ENCODE data around the gene PLEKHG5.
"Not testable (repeated sequence)": the region's sequence is repeated elsewhere in the genome, so short reads cannot be mapped to it uniquely, and the experiment has no call there.

PLEKHG5 gene

DNA sequence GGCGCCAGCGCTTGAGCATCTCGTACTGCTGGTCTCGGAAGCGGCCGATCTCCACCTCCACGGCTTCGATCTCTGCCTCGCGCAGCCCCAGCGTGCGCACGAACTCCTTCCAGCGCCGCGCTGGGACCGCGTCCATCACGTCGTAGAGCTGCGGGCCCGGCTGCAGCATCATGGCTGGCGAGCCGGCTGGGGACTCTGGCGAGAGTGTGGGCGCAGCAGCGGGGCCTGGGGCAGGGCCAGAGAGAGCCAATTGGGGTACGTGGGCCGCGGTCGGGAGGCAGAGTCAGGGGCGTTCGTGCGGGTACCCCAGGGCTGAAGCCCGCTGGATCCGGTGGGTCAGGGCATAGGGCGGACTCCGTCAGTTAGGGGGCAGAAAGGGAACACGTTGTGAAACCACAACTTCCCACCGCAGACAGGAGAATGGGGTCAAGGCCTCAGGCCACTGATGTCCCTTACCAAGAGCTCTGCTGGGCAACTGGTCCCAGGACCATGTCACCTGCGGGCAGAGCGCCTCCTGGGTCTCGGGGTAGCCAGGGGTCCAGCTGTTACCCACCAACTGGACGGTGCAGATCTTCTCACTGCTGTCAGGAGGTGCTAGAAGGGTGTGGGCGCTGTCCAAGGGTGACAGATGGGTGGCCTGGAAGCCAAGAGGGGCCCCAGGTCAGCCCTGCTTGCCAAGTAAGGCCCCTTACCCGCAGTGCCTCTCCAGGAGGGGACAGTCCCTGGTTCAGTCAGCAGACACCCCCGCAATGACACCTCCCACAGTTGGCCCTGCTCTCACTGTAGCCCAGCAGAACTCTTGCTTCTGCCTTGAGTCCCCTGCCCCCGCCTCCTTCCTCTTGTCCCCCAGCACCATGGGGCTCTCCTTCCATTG, 29.7 kb downstream of the PLEKHG5 start:
- DNase-seq, result no peak

DNA sequence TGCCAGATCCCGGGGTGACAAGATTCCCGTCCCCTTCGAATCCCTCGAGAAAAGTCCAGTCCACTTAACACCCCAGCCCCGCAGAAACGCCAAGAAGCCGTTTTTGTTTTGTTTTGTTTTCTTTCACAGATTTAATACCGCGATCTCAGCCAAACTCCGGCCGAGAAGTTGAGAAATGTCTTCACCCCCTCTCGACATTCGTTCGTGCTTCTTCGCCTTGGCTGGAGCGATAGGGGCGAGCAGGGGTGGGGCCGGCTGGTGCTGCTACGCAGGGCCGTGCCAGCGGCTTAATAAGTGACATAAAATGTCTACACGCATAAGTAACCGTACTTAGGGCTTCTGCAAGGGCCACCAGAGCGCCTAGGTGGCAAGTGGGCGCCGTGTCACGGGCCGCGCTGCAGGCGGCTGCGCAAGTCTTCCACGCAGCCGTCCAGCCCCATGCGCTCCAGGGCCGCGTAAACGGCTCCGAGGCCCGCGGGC, 30.4 kb downstream of the PLEKHG5 start:
- no peak for DNase-seq

DNA sequence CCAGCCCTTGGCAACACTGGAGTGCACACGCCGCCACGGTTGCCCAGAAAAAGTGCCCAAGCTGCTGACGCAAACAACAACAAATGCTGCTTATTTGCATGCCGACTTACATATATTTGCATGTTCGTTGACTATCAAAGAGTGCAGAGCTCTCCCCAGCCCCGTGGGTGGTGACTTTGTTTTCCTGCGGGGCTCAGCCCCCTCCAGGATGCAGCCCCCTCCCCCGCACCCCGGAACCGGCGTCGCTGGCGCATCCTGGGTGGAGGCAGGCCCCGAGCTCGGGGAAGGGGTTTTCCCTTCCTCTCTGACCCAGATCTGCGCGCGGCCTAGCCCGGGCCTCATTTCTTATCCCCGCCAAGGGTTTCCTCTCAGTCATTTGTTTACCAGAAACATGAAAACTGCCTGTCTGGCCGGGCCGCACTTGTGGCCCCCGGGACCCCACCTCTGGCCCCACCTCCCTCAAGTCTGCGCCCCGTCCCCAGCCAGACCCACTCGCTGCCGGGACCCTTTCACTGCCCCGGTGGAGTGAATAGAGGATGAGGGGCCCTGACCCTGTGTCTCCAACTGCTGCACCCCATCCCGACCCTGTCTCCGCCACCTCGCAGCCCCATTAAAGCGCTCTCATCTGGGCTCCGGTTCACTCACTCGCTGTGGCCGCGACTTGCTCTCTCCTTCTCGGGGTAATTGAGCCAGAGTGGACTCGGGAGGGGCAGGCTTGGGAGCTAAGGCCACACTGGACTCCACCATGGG, 31.0 kb downstream of the PLEKHG5 start:
- DNase-seq, result no peak

DNA sequence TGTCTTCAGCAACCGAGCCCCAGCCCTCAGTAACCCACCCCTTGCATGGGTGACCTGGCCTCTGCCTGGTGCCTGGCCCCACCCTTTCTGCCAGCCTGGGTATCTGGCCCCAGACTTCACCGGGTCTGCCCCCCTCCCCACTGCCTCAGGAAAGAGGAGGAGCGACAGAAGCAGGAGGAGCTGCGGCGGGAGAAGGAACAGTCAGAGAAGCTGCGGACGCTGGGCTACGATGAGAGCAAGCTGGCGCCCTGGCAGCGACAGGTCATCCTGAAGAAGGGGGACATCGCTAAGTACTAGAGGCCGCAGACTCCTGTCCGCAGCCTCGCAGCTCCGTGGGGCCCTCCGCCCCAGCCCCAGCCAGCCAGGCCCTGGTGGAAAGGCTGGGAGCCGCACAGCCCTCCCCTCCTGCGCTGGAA, 31.6 kb downstream of the PLEKHG5 start:
- no peak for DNase-seq

DNA sequence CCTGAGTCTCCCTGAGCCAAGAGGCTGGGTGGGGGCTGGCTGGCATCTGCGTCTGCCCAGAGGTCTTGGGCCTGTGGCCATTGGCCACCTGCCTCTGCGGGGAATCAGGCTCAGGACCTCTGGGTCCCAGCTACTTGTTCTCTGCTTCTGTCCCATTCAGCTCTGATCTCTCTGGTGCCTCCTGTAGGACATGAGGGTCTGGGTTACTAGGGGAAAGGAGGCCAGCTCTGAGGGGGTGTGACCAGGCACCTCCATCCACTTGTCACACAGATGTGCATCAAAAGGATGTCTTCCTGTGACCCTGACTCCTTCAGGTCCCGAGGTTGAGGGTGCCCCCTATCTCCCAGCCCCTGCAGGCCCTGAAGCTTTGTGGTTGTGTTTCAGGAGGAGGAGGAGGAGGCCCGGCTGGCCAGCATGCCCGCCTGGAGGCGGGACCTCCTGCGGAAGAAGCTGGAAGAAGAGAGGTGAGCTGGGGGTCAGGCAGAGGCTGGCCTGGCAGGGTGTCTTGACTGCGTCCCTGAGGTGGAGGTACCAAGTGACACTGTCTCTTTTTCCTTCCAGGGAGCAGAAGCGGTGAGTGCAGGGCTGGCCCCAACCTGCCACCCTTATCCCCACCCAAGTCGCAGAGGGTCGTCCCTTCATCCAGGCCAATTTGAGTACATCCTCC, 34.5 kb downstream of the PLEKHG5 start:
- DNase-seq, result no peak

DNA sequence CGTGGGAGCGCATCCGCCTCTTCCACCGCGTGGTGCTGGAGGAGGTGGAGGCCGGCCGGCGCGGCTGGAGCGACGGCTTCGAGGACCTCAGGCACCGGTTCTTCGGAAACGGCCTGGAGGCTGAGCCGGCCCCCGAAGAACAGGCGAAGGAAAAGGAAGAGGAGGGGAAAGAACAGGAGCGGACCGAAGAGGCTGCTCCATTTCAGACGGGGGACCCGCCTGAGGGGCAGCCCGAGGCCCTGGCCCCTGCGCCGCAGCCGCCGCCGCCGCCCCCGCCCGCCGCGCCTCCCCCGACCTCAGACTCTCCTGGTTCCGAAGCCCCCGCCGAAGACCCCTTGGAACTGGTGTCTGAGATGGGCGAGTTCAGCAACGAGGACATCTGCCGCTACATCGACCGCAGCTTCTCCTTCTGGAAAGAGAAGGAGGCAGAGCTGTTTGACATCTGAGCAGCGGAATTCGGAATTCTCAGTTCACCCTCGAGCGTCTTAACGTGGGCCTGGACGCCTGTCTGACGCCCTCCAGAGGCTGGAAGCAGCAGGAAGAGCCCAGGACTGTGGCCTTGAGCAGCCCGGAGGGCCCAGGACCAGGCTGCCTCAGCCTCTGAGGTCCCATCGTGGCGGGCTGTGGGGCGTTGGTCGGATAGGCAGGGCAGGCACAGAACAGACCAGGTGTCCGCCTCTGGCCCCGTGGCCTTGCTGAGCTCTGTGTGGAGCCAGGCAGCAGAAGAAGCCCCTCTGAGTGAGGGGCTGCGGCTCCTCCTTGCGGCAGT, 35.5 kb downstream of the PLEKHG5 start:
- DNase-seq, result not testable (repeated sequence)

DNA sequence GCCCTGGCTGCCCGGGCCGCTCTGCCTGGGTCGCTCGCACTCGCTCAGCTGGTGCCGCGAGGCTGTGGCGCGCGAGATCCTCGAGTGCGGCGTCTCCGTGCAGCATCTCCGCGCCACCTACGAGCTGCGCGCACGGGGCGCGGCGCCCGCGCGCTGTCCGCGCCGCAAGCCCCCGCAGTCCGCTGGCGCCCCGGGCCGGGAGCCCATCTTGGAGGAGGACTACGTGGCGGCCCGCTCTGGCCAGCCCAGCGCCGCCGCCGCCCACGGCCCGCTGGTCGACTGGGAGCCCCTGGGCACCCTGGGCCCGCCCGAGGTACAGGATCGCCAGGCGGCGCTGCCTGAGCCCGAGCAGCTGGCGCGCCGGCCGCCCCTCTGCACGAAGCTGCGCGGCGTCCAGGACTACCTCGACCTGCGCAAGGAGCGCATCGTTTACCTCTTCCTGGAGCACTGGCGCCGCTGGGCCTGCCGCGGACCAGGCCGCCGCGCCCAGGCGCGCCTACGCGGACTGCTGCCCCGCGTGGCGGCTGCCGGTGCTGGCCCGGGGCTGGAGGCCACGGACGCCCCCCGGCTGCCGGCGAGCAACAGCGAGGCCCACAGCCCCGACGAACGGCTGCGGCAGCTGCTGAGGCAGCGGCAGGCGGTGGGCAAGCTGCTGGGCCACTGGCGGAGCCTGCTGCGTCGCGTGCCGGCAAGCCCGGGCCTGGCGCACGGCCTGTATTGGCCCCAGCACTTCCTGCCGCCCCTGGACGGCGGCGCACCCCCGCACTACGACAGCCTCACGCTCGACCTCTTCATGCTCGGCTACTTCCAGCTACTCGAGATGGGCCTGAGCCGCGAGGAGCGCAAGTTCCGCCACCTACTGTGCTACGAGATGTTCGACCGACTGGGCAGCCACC, 36.4 kb downstream of the PLEKHG5 start:
- DNase-seq, result no peak

DNA sequence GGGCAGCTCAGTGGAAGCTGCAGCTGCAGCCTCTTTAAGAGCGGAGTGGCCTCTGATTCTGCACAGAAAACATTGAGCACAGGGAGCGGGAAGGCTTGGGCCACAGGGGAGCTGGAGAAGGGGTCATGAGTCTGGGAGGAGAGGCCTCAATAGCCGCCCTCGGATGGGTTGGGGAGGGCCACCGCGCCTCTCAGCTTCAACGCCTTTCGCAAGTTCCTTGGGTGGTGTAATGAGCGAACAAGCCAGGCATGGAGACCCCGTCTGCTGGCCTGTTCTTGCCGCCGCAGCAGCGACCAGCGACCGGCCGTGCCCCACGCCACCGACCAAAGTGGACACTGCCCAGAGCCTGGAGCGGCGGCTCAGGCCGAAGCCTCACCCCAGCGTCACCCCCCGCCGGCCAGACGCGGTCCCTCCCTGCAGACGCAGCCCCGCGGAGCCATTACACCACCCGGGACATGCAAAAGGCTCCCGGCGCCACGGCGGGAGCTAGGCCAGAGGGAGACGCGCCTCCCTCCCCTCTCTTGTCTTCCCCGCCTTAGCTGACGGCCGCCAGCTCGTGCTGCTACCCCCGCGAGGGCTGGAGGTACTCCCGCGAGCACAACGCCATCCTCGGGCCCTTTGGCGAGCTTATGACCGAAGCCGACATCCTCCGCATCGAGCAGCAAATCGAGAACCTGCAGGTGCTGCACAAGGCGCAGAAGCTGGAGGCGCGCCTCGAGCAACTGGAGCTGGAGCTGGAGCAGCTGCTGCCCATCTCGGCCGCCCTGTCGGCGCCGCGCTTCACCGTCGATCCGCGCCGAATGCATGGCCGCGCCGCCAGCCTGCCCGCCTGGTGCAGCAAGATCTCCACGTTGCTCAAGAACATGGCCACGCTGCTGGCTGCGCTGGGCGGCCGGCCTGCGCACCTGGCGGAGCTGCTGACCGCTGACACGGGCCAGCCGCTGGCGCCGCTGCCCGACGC, 37.3 kb downstream of the PLEKHG5 start:
- DNase-seq, result not testable (repeated sequence)

DNA sequence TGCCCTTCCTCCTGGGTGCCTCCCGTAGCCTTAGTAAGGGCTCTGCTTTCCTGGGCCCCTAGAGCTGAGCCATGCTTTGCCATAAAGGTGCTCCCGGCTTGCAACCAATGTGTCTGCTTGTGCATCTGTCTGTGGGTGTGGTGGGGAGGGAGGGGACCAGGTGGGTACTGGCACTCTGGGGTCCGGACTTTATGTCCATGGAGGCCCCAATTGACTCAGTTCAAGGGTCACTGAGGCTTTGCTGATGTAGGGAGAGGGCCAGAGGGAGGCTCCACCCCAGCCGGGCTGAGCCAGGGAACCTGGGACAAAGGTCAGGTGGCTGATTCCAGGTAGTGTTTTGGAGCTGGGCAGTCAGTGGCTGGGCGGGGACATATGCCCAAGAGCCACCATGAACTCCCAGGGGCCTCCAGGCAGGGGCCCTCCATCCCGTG, 40.5 kb downstream of the PLEKHG5 start:
- DNase-seq, result no peak

DNA sequence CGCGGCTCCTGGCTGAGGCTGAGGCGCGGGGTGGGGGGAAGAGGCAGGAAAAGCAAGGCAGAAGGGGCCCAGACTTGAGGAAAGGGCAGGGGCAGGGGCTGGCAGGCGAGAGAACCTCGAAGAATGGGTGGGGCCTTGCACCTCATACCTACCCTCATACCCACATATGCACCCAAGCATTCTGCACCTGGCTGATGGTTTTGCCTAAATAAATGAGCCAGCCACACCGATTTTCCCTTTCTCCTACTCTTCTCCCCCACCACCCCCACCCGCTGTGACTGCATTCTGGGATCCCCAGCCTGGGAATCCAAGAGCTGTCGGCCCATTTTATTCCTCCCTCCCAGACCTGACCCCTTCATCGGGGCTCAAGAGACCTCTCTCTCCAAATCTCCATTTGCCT, 41.0 kb downstream of the PLEKHG5 start:
- DNase-seq, result not testable (repeated sequence)

DNA sequence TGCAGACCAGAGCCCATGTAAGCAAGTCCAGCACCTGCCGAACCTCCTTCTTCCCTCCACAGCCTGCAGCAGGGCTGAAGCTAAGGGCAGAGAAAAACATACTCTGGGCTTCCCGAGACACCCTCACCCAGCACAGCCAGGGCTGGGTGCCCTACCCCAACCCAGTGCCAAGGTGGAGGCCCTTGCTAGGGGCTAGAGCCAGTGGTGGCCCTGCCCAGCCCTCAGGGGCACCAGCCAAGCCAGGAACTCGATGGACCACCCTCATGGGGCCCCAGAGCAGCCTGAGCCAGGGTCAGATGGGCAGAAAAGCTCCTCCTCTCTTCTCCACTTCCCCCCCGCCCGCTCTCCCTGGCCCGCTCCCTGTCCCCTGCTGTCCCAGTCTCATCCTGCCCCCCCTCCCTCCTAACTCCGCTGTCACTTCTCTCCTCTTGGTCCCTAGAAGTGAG, 41.4 kb downstream of the PLEKHG5 start:
- no peak for DNase-seq

DNA sequence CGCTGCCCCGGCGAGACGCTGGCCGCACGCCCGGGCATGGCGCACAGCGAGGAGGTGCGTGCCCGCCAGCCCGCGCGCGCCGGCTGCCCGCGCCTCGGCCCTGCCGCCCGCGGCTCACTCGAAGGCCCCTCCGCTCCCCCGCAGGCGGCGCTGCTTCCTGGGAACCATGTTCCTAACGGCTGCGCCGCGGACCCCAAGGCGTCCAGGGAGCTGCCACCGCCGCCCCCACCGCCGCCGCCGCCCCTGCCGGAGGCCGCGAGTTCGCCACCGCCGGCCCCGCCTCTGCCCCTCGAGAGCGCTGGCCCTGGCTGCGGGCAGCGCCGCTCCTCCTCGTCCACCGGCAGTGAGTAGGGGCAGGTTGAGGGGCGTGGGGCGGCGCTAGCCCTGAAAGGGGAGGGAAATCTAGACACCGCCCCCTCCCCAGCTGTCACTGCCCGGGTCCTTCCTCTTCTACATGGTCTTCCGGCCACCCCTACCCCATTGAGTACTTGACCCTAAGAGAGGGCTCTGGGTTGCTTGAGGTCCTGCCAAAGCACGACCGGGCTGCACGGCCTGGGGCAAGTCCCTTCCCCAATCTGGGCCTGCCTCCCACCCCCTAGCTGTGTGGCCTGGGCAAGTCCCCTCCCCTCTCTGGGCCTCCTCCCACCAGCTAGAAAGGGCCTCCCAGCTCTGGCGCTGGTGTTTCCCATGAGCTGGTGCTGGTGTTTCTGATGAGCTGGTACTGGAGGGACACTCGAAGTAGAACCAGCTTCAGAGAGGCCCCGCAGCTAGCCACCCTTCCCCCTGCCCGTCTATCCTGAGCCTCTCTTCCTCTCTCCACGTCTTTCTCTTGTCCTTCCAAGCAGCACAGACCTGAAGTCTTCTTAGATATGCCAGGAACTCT, 42.5 kb downstream of the PLEKHG5 start:
- DNase-seq, result peak; percentile 44

DNA sequence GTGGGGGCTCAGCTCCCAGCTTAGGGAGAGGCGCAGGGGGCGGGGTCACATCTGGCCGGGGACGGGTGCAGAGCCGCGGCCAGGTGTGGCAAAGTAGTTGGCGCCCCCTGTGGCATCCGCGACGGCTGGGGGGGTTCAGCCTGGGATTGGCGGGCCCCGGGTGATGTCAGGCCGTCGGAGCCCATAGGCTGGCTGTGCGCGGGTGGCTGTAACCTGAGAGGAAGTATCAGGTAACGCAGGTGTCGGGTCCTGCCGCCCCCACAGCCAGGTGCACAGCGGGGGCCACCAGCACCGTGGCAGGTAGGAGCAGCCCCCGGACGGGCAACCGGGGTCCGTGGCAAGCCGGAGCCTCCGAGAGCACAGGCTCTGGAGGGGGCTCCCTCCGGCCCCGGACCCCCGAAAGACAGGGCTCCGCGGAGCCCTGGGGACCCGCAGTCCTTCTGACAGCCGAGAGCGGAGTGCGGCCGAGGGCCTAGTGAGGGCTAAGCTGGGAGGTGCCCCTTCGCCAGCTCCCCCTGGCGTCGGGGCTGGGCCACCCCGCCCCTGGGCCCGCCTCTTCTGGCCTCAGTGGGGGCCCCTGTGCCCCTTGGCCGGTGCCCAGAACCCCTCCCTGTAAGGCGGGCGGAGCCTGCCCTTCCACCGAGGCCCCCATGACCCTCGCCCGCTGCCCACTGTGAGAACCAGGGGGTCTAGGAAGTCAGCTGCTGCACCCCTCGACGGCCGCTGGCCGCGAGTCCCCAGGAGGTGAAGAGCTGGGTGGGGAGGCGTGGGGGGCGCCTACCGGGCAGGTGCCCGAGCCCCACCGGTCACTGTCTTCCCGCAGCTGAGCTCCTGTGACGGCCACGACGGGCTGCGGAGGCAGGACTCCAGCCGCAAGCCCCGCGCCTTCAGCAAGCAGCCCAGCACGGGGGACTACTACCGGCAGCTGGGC, 43.4 kb downstream of the PLEKHG5 start:
- DNase-seq, result peak; percentile 96

DNA sequence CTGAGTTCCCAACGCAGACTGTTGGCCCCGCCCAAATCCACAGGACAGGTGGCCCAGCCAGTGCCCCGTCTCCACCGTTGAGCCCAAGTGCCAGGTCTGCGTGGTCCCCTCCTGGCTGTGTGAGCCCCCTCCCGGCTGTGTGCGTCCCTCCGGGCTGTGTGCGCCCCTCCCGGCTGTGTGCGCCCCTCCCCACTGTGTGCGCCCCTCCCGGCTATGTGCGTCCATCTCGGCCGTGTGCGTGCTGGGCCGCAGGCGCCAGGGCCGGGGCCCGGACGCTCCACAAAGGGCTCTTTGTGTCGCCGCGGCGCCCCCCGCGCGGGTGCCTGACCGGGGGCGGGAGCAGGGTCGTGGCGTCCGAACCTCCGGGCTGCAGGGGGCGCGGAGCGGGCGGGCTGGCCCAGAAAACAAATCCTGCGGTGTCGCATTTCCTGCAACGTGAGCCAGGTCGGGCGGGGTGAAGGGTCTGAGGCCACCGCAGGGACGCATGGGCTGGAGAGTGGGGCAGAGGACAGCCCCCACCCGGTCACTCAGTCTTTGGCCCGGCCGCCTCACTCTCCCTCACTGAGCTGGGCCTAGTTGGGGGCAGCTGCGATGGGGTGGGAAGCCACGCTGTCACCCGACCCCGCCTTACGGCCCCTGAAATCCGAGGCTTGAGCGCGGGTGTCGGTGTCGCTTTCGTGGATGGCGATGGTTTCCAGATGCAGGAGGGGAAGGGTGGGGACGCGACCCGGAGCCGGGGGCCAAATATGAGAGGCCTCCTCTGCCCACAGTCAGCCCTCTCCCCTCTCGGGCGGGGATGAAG, 44.2 kb downstream of the PLEKHG5 start:
- peak; percentile 40 for DNase-seq

DNA sequence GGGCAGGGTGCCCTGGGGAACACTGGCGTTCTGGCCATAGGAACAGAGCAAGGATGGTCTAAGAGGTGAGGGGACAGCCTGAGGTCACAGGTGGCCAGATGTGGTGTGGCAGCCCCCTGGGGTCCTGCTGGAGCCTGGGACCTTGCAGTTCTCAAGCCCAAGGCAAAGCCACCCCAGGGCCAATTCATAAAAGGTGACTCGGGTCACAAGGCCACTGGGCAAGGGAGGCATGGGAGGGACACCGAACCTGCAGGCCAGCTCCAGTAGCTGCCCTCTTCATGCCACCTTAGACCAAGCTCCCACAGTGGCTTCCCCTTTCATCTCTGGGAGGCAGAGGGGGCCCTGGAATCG, 44.8 kb downstream of the PLEKHG5 start:
- no peak for DNase-seq

DNA sequence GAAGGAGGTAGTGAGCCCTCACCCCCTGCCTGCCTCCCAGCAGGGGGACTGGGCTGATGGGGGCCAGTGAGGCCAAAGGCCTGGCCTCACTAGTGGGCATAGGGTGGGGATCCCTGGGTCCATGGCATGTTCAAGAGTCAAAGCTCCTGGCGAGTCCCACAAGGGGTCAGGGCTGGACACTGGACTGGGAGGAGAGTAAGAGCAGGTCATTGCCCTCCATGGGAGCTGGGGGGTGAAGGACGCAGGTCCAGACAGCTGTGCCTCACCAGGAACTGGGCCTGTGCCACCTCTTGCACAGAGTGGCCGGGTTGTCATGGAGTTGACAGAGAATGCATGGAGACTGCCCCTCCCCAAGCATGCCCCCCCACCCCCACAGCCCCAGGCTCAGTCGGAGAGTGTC, 45.5 kb downstream of the PLEKHG5 start:
- DNase-seq, result not testable (repeated sequence)

Data from NCI-H1105 treated with DMSO at 0.1 percent for 48 hours (cell line).